ENCODE data around the gene ABHD17A. TPM values are rescaled to one million over a fixed set of nuclear protein-coding genes. Genes with fewer than 3 reads are reported as not detected.

The ABHD17A gene
- total and polyA plus RNA-seq, 8 donors: 21.1 to 71.0 (median 25.6) TPM

DNA sequence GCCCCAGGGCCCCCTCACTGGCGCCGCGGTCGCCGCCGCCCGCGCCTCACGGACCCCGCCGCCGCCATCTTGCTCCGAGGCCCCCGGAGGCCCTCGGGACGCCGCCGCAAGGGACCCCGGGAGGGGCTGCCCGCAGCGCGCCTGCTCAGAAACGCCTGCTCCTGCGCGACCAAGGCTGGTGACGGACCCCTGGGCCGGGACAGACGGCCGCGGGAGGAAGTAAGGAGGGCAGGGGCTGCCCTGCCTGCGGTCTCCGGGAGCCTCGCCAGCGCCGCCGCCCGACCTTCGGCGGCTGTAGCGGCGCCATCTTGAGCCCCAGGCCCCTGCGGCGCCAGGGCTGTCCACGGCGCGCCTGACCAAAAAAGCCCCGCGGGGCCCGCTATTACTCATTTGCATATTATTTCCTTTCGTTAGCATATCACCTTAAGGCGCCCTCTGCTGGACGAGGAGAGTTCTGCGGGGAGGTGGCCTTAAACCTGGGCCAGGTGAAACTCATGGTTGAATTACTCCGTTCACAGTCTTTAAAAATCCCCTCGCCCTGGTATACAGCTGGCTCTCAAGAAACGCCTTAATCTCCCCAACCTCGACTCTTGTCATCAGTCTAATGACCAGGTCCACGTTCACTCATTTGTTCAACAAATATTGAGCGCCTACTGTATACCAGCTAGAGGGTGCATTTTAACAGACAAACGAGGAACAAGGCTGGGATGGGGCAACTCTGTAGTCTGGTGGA is 36.7 kb downstream of the ABHD17A start, which contains the start of gene REXO1:
TSS of gene REXO1 (minus strand) at position 85 of the 733 bp plus-strand sequence. CDS start 125 bp downstream, outside the sequence.
- peak; percentile 93 to 98 (median 97) for DNase-seq
- TF ChIP-seq, protein P1, sequence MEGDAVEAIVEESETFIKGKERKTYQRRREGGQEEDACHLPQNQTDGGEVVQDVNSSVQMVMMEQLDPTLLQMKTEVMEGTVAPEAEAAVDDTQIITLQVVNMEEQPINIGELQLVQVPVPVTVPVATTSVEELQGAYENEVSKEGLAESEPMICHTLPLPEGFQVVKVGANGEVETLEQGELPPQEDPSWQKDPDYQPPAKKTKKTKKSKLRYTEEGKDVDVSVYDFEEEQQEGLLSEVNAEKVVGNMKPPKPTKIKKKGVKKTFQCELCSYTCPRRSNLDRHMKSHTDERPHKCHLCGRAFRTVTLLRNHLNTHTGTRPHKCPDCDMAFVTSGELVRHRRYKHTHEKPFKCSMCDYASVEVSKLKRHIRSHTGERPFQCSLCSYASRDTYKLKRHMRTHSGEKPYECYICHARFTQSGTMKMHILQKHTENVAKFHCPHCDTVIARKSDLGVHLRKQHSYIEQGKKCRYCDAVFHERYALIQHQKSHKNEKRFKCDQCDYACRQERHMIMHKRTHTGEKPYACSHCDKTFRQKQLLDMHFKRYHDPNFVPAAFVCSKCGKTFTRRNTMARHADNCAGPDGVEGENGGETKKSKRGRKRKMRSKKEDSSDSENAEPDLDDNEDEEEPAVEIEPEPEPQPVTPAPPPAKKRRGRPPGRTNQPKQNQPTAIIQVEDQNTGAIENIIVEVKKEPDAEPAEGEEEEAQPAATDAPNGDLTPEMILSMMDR (IDR thresholded peaks at IDR 0.05): peak; percentile 92 to 97 (median 96)
- FAIRE-seq: no peak
- peak; percentile 90 to 93 (median 90) for ATAC-seq
- no peaks in the 10 kb centered on the region for H3K27me3 ChIP-seq
- H3K4me1 ChIP-seq: peaks cover 17 to 23% (median 19%) of the 10 kb centered on the region in 3 donors
- H3K36me3 ChIP-seq: no peaks in the 10 kb centered on the region
- intact Hi-C loops (cut with DNase I): no loop called here
- H3K27ac ChIP-seq: peak within 1 kb of the TSS; percentile 98 to 100 (median 100)
- H3K4me3 ChIP-seq: peak within 1 kb of the TSS; percentile 93 to 100 (median 99)
- H3K9me3 ChIP-seq: no peaks in the 10 kb centered on the region
- 2% methylated on average over 59 to 60 of the region's 60 CpGs for WGBS, 2 donors

DNA sequence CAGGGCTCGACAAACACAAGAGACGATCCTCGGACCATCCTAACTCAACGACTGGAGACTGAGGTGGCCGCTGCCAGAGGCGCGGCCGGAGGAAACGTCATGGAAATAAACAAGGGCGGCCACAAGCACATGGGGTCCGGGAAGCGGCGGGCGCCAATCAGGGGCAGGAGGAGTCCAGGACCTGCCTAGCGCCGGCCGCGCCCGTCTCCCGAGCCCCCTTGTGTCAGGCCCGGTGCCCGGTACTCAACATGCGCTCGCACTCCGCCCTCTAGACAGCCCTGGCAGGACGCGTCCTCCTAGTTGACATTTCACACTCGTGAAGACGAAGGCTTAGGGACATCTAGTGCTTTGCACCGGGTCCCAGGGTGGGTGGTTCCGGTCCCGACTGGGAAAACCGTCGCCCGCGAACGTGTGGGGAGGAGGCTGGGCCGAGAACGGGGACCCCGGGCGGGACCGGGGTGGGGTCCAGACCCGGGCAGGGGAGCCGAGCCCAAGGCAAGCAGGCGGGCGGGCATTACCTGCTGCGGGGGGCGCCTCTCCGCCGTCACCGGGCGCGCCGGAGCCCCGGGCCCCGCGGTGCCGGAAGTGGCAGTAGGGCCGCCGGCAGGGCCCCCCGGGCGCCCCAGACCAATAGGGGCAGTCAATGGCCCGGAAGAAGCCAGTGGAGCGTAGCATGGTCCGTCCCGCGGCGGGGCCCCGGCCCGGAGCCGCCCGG is 37.5 kb downstream of the ABHD17A start:
- ATAC-seq: peak in 1 of 4 donors; percentile 10
- 1% methylated on average over 50 to 72 of the region's 72 CpGs for WGBS, 2 donors
- Histone ChIP-seq H3K27me3 (no peaks in the 10 kb centered on the region), H3K9me3 (no peaks in the 10 kb centered on the region), H3K4me3 (peak overlapping the region; percentile 93 to 100 (median 99)), H3K36me3 (no peaks in the 10 kb centered on the region), H3K27ac (peak overlapping the region; percentile 98 to 100 (median 100)), H3K4me1 (peaks cover 17 to 23% (median 19%) of the 10 kb centered on the region in 3 donors)
- peak in 2 of 6 donors; percentile 56 to 82 for DNase-seq
- no peak for FAIRE-seq
- intact Hi-C loops (cut with DNase I): no loop called here
- TF ChIP-seq, protein P1 (IDR thresholded peaks at IDR 0.05): no peak

DNA sequence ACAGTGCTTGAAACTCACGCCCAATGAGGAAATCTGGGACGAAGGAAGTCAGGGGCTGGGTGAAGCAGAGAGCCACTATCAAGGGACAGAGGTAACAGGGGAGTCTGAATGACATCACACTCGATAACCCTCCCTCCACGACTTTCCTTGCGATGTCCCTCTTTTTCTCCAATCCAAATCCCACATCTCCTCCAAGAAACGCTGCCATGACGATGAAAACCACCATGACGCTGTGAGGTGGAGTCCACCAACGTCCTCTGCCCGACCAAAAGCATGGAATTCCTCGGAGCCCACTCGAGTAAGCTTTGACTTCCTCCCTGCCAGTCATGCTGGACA is 38.0 kb downstream of the ABHD17A start:
- Histone ChIP-seq H3K27me3 (no peaks in the 10 kb centered on the region), H3K36me3 (no peaks in the 10 kb centered on the region), H3K4me1 (peaks cover 17 to 23% (median 19%) of the 10 kb centered on the region in 3 donors), H3K27ac (no peak overlapping the region), H3K4me3 (peak overlapping the region; percentile 93 to 100 (median 99)), H3K9me3 (no peaks in the 10 kb centered on the region)
- no peak for ATAC-seq
- no peak for DNase-seq
- TF ChIP-seq, protein P1 (IDR thresholded peaks at IDR 0.05): no peak
- WGBS, 2 donors: 2 to 4% methylated on average over 12 of the region's 12 CpGs
- FAIRE-seq: no peak
- intact Hi-C loops (cut with DNase I): no loop called here

DNA sequence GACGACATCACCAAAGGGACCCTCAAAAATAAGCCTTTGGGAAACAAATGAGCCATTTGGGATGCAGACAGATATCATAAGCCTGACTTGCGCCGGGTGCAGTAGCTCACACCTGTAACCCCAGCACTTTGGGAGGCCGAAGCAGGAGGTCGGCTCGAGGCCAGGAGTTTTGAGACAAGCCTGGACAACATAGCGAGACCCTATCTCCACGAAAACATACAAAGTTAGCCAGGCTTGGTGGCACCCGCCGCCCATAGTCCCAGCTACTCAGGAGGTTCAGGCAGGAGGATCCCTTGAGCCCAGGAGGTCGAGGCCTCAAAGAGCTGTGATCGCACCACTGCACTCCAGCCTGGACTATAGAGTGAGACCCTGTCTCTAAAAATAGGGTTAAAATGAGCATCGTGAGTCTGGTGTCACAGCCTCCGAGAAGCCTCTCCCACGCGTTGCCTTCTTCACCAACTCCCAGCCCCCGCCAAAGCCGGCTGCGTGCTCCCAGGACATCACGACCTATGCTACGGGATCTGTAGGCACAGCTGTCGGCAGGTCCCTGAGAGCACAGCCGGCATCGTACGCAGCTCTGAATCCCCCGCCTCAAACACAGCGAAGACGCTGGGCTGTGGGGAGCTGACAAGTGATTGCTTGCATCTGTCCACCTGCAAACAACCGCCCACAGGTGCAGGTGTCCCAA is 38.6 kb downstream of the ABHD17A start:
- Histone ChIP-seq H3K4me3 (peak overlapping the region in 3 of 4 donors; percentile 98 to 100 (median 100)), H3K27me3 (no peaks in the 10 kb centered on the region), H3K36me3 (no peaks in the 10 kb centered on the region), H3K27ac (no peak overlapping the region), H3K9me3 (no peaks in the 10 kb centered on the region), H3K4me1 (peaks cover 17 to 23% (median 19%) of the 10 kb centered on the region in 3 donors)
- FAIRE-seq (no peak), DNase-seq (peak in 2 of 6 donors; percentile 28 to 66), ATAC-seq (no peak)
- intact Hi-C loops (cut with DNase I): no loop called here
- WGBS, 2 donors: 42 to 46% methylated on average over 29 of the region's 29 CpGs
- TF ChIP-seq, protein P1 (IDR thresholded peaks at IDR 0.05): no peak

All from pancreas (tissue), 10 donors.